ENCODE results near the gene CNTNAP2. TPM values are rescaled to one million over a fixed set of nuclear protein-coding genes. Genes with fewer than 3 reads are reported as not detected.

Gene CNTNAP2
- total RNA-seq, 4 donors from 2014 or later: 0.29 to 0.88 (median 0.33) TPM; not detected in 1

GRCh38 chr7:147428075-147428474 lies 1311.5 kb downstream of the CNTNAP2 start:
- Histone ChIP-seq H3K4me3 (replicated peaks in 1 of 3) (no peak overlapping the region), H3K9me3 (no peaks in the 10 kb centered on the region), H3K4me1 (no peaks in the 10 kb centered on the region), H3K27ac (no peak overlapping the region), H3K27me3 (no peaks in the 10 kb centered on the region), H3K36me3 (no peaks in the 10 kb centered on the region)
- 97 to 98% methylated on average over 1 of the region's 1 CpG for WGBS, 2 donors
- no peak for DNase-seq
- intact Hi-C loops (cut with DNase I): no loop called here
- no peak for TF ChIP-seq POLR2A (IDR thresholded peaks at IDR 0.05)
- TF ChIP-seq CTCF (IDR thresholded peaks at IDR 0.05): no peak

DNA sequence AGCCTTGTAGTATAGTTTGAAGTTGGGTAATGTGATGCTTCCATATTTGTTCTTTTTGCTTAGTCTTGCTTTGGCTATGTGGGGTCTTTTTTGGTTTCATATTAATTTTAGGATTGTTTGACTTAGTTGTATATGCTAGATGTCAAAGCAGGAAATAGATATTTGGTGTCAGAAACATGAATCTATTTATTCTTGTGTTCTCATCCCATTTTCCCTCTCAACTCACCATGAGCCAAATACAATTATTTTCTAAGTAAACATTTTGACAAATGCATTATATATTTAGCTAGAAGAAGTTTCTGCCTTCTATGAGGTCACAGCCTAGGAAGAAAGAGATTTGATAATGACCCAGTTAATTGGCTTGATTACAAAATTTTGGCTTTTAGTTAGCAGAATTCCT lies 1313.4 kb downstream of the CNTNAP2 start:
- no peaks in the 10 kb centered on the region for H3K27me3 ChIP-seq
- H3K4me1 ChIP-seq: no peaks in the 10 kb centered on the region
- TF ChIP-seq CTCF (IDR thresholded peaks at IDR 0.05): no peak
- TF ChIP-seq POLR2A (IDR thresholded peaks at IDR 0.05): no peak
- no peak overlapping the region for H3K4me3 ChIP-seq (replicated peaks in 1 of 3)
- no peaks in the 10 kb centered on the region for H3K9me3 ChIP-seq
- DNase-seq: no peak
- intact Hi-C loops (cut with DNase I): no loop called here
- H3K36me3 ChIP-seq: no peaks in the 10 kb centered on the region
- no peak overlapping the region for H3K27ac ChIP-seq

GRCh38 chr7:147432079-147432478 lies 1315.5 kb downstream of the CNTNAP2 start:
- TF ChIP-seq POLR2A (IDR thresholded peaks at IDR 0.05): no peak
- no peak for TF ChIP-seq CTCF (IDR thresholded peaks at IDR 0.05)
- H3K4me3 ChIP-seq (replicated peaks in 1 of 3): no peak overlapping the region
- no peaks in the 10 kb centered on the region for H3K36me3 ChIP-seq
- no peaks in the 10 kb centered on the region for H3K4me1 ChIP-seq
- intact Hi-C loops (cut with DNase I): no loop called here
- H3K27me3 ChIP-seq: no peaks in the 10 kb centered on the region
- no peak for DNase-seq
- no peak overlapping the region for H3K27ac ChIP-seq
- WGBS, 2 donors: 50% methylated on average over 2 of the region's 2 CpGs
- H3K9me3 ChIP-seq: no peaks in the 10 kb centered on the region

DNA sequence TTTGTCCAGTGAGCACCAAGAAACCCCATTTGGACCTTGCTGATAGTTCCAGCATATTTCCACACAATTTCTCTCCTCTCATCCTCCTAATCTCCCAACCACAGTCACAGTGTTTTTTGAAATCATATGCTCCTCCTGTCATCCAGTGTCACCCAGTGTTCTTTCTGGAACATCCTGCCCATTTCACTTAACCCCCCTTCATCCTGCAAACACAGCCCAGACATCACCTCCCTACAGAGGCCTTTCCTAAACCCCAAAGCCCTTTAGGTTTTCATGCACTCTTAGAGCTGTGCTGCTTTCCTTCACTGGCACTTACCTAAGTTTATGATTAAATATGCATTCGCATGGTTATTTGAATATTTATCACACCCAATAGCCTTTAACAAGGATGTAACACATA lies 1316.0 kb downstream of the CNTNAP2 start:
- no peak for TF ChIP-seq CTCF (IDR thresholded peaks at IDR 0.05)
- intact Hi-C loops (cut with DNase I): no loop called here
- Histone ChIP-seq H3K9me3 (no peaks in the 10 kb centered on the region), H3K4me3 (replicated peaks in 1 of 3) (no peak overlapping the region), H3K27me3 (no peaks in the 10 kb centered on the region), H3K4me1 (no peaks in the 10 kb centered on the region), H3K36me3 (no peaks in the 10 kb centered on the region), H3K27ac (no peak overlapping the region)
- 94 to 98% methylated on average over 1 of the region's 1 CpG for WGBS, 2 donors
- no peak for DNase-seq

- intact Hi-C loops (cut with DNase I): no loop called here
- no peak for TF ChIP-seq CTCF (IDR thresholded peaks at IDR 0.05)
- TF ChIP-seq POLR2A (IDR thresholded peaks at IDR 0.05): no peak
- 60 to 62% methylated on average over 3 of the region's 3 CpGs for WGBS, 2 donors
- no peaks in the 10 kb centered on the region for H3K27me3 ChIP-seq
- H3K4me3 ChIP-seq (replicated peaks in 1 of 3): no peak overlapping the region
- H3K27ac ChIP-seq: no peak overlapping the region
- H3K36me3 ChIP-seq: no peaks in the 10 kb centered on the region
- H3K4me1 ChIP-seq: no peaks in the 10 kb centered on the region
- H3K9me3 ChIP-seq: no peaks in the 10 kb centered on the region
- DNase-seq: no peak
These were observed 1320.1 kb downstream of the CNTNAP2 start for GRCh38 chr7:147436718-147437117.
